ENCODE results near the gene MFAP4. TPM values are rescaled to one million over a fixed set of nuclear protein-coding genes. Genes with fewer than 3 reads are reported as not detected.

Gene MFAP4
- total and polyA plus RNA-seq, 9 of the 15 experiments (the other 6 are each of a cell fraction or from before 2014, with no cell fraction given): 0.07 to 0.24 TPM; not detected in 7

- TF ChIP-seq PBX2 (CRISPR knock-in tag; IDR thresholded peaks at IDR 0.05; ENCODE audit: low read depth): no peak
- TF ChIP-seq PBX2 (tag; conservative IDR thresholded peaks at IDR 0.05; ENCODE audit: low read depth): no peak
- TF ChIP-seq MXD1 (CRISPR knock-in tag; IDR thresholded peaks at IDR 0.05; ENCODE audit: borderline replicate concordance, poor library complexity, severe bottlenecking): no peak
- no peak for TF ChIP-seq LEF1 (IDR thresholded peaks at IDR 0.05)
- TF ChIP-seq NCOA4 (IDR thresholded peaks at IDR 0.05; ENCODE audit: partially characterized antibody): no peak
- no peak for TF ChIP-seq RBM15 (IDR thresholded peaks at IDR 0.05; ENCODE audit: insufficient read depth, low read length)
- no peak for TF ChIP-seq XRCC4 (IDR thresholded peaks at IDR 0.05; ENCODE audit: extremely low read depth, insufficient read depth, insufficient read length)
- no peak for TF ChIP-seq HMGXB4 (CRISPR knock-in tag; IDR thresholded peaks at IDR 0.05)
- no peak for TF ChIP-seq FOXO4 (CRISPR knock-in tag; IDR thresholded peaks at IDR 0.05)
Observed at GRCh38 chr17:19418251-19418992, 31.4 kb upstream of the MFAP4 start (continued).
